PC-3 (cell line): ENCODE data around the gene GAB2.

Source experiments
- EZH2 ChIP-seq: fragments of 300-600 bp; sonication (generic); IDR thresholded peaks from one replicate; pipeline ENCODE4 v1.6.1; 2017; ENCODE audit warnings: antibody characterized with exemption, mild to moderate bottlenecking, low read length; ENCODE audit not compliant: unreplicated experiment
- EZH2phosphoT487 ChIP-seq: fragments of 300-600 bp; sonication (generic); IDR thresholded peaks from 2 replicates; pipeline ENCODE4 v1.6.1; 2018; ENCODE audit warnings: mild to moderate bottlenecking, antibody characterized with exemption, low read length, borderline replicate concordance
- TF ChIP-seq, protein P1 (sequence below): fragments of 300-600 bp; sonication (generic); conservative IDR thresholded peaks from 2 replicates; pipeline ENCODE4 v1.5.1; 2017; ENCODE audit warnings: antibody characterized with exemption, low read depth, mild to moderate bottlenecking, low read length

DNA sequence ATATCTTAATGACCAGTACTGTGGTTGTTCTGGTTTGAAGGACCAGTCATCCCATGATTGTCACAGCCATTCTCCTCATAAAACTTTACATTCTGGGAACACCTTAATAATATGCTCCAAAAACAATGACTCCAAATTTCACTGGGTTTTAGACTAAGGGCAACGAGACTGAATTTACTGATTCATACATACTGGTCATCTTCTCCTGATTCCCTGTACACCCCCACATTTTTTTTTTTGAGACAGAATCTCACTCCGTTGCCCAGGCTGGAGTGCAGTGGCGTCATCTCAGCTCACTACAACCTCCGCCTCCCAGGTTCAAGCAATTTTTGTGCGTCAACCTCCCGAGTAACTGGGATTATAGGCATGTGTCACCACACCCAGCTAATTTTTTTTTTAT, 78.9 kb downstream of the GAB2 start:
- TF ChIP-seq, protein P1, sequence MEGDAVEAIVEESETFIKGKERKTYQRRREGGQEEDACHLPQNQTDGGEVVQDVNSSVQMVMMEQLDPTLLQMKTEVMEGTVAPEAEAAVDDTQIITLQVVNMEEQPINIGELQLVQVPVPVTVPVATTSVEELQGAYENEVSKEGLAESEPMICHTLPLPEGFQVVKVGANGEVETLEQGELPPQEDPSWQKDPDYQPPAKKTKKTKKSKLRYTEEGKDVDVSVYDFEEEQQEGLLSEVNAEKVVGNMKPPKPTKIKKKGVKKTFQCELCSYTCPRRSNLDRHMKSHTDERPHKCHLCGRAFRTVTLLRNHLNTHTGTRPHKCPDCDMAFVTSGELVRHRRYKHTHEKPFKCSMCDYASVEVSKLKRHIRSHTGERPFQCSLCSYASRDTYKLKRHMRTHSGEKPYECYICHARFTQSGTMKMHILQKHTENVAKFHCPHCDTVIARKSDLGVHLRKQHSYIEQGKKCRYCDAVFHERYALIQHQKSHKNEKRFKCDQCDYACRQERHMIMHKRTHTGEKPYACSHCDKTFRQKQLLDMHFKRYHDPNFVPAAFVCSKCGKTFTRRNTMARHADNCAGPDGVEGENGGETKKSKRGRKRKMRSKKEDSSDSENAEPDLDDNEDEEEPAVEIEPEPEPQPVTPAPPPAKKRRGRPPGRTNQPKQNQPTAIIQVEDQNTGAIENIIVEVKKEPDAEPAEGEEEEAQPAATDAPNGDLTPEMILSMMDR, result no peak
- TF ChIP-seq EZH2 (no peak), EZH2phosphoT487 (no peak)
